Fibroblast of lung (primary cell): Measurements from ENCODE around the gene IFT52.

ENCODE experiments used
- EZH2 ChIP-seq: IDR thresholded peaks from 2 replicates; pipeline ENCODE4 v1.5.1; 2012; ENCODE audit warnings: low read length, control low read depth, mild to moderate bottlenecking; ENCODE audit errors: missing control alignments
- TF ChIP-seq, protein P1 (sequence below), 2 donors: IDR thresholded peaks in 1 of 2; conservative IDR thresholded peaks in 1 of 2; 1 replicate in 1 of 2; 2 replicates in 1 of 2; pipeline ENCODE4 v1.5.1; 2011 to 2012; ENCODE audit warnings: low read length in 2 of 2, control low read depth in 1 of 2, inconsistent platforms in 1 of 2, low read depth in 1 of 2, mild to moderate bottlenecking in 1 of 2

DNA sequence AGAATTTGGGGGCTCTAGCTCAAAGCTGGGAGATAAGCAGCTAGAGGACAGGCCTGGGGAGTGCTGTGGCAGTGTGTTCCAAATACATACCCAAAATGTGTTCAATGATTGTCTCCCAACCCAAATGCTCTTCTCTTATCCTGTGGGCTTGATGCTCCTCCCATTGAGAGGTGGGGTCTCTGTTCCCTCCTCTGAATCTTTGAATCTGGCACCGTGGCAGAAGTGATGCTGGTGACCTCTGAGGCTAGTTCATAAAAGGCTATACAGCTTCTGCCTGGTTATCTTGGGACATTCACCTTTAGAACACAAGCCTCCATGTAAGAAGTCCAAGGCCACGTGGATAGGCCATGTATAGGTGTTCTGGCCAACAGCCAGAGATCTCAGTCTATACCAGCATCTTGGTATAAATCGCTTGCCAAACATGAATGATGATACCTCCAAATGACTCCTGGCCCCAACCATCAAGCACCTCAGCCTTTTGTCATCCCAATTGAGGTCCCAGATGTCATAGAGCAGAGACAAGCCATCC, 60.3 kb downstream of the IFT52 start:
- no peak for TF ChIP-seq EZH2
- TF ChIP-seq, protein P1, sequence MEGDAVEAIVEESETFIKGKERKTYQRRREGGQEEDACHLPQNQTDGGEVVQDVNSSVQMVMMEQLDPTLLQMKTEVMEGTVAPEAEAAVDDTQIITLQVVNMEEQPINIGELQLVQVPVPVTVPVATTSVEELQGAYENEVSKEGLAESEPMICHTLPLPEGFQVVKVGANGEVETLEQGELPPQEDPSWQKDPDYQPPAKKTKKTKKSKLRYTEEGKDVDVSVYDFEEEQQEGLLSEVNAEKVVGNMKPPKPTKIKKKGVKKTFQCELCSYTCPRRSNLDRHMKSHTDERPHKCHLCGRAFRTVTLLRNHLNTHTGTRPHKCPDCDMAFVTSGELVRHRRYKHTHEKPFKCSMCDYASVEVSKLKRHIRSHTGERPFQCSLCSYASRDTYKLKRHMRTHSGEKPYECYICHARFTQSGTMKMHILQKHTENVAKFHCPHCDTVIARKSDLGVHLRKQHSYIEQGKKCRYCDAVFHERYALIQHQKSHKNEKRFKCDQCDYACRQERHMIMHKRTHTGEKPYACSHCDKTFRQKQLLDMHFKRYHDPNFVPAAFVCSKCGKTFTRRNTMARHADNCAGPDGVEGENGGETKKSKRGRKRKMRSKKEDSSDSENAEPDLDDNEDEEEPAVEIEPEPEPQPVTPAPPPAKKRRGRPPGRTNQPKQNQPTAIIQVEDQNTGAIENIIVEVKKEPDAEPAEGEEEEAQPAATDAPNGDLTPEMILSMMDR (conservative IDR thresholded peaks at IDR 0.05 in 1 of 2, IDR thresholded peaks at IDR 0.05 in 1 of 2; ENCODE audit: low read depth in 1 of 2, low read length in 2 of 2), result no peak
